GM12878 (cell line): ENCODE measurements around the gene APOA4. TPM values are rescaled to one million over a fixed set of nuclear protein-coding genes. Genes with fewer than 3 reads are reported as not detected.
A peak's percentile ranks its signal among the peaks of the same experiment; 100 is the strongest.

ENCODE experiments used
- ATAC-seq: fragments of 200-7000 bp; cut with Tn5 transposase; 3 replicates; pipeline ENCODE4 v1.9.1; 2020; ENCODE audit warnings: mild to moderate bottlenecking, moderate library complexity
- BruUV-seq: library from RNA; stranded (reverse); fragments of 400-500 nt; replicated peaks from 2 replicates; lab custom pipeline; 2021; lab: Mats Ljungman, UMichigan
- CTCF ChIA-PET: fragments of 300-600 bp; sonication (Branson Sonifier 250); formaldehyde crosslinking; extraction: SDS; loops from one replicate; lab custom pipeline; 2021; ENCODE audit warnings: inconsistent platforms; lab: Yijun Ruan, JAX
- POLR2A ChIA-PET: fragments of 350-600 bp; formaldehyde crosslinking; extraction: SDS; loops from one replicate; lab custom pipeline; 2021; ENCODE audit warnings: inconsistent platforms; lab: Charles Lee
- RAD21 ChIA-PET: fragments of 300-600 bp; sonication (Branson Sonifier 250); formaldehyde crosslinking; loops from one replicate; lab custom pipeline; 2023; ENCODE audit warnings: antibody characterized with exemption; ENCODE audit not compliant: unreplicated experiment; lab: Charles Lee
- SMC1A ChIA-PET: fragments of 300-600 bp; sonication (Branson Sonifier 250); formaldehyde crosslinking; loops from one replicate; lab custom pipeline; 2023; ENCODE audit not compliant: unreplicated experiment, uncharacterized antibody; lab: Charles Lee
- DNase-seq: peaks from one replicate; pipeline ENCODE4 v3.0.0-alpha.2; 2011; ENCODE audit warnings: low read depth, low spot score
- FAIRE-seq: peaks from 3 replicates; lab custom pipeline; 2011; peaks lifted over from hg19 to GRCh38; lab: Jason Lieb, UNC
- H2AFZ ChIP-seq: 2 replicates; pipeline ENCODE4 v1.6.0; 2011; ENCODE audit warnings: low read depth, low read length, control low read depth; ENCODE audit not compliant: control insufficient read depth
- H3K27ac ChIP-seq: 2 replicates; pipeline ENCODE4 v1.5.1; 2011; ENCODE audit warnings: control low read depth; ENCODE audit not compliant: control insufficient read depth, insufficient read depth
- H3K27me3 ChIP-seq, 2 experiments: replicated peaks in 1 of 2; 2 replicates each; pipeline versions ENCODE4 v1.6.0 to v1.6.1; 2011; ENCODE audit warnings: low read length in 1 of 2; ENCODE audit not compliant: control insufficient read depth in 2 of 2, insufficient read depth in 2 of 2
- H3K36me3 ChIP-seq, 2 experiments: 2 replicates each; pipeline ENCODE4 v1.5.1; 2011; ENCODE audit warnings: low read length in 1 of 2; ENCODE audit not compliant: control insufficient read depth in 2 of 2, insufficient read depth in 2 of 2
- H3K4me1 ChIP-seq: 2 replicates; pipeline ENCODE4 v1.6.1; 2011; ENCODE audit warnings: mild to moderate bottlenecking, low read length, moderate library complexity, mixed read lengths; ENCODE audit not compliant: control insufficient read depth, insufficient read depth
- H3K4me2 ChIP-seq: 2 replicates; pipeline ENCODE4 v1.6.0; 2011; ENCODE audit warnings: control low read depth; ENCODE audit not compliant: control insufficient read depth, insufficient read depth
- H3K4me3 ChIP-seq: fragments of 200-600 bp; sonication (generic); 2 replicates; pipeline ENCODE4 v1.5.1; 2016
- H3K79me2 ChIP-seq: 2 replicates; pipeline ENCODE4 v1.6.0; 2011; ENCODE audit warnings: low read length; ENCODE audit not compliant: control insufficient read depth, insufficient read depth
- H3K9ac ChIP-seq: 2 replicates; pipeline ENCODE4 v1.8.0; 2011; ENCODE audit warnings: low read length, control low read depth, mixed read lengths; ENCODE audit not compliant: control insufficient read depth, insufficient read depth
- H3K9me3 ChIP-seq: replicated peaks from 3 replicates; pipeline ENCODE4 v1.5.1; 2011; ENCODE audit warnings: mild to moderate bottlenecking, low read length; ENCODE audit not compliant: control insufficient read depth, insufficient read depth
- H4K20me1 ChIP-seq: 2 replicates; pipeline ENCODE4 v1.6.0; 2011; ENCODE audit not compliant: control insufficient read depth, insufficient read depth
- RUNX3 ChIP-seq: IDR thresholded peaks from 2 replicates; pipeline ENCODE4 v1.6.1; 2012; ENCODE audit warnings: low read length, inconsistent platforms
- SPI1 ChIP-seq: IDR thresholded peaks from 2 replicates; pipeline ENCODE4 v1.6.1; 2011; ENCODE audit warnings: low read depth, mild to moderate bottlenecking, low read length, moderate library complexity, borderline replicate concordance; ENCODE audit not compliant: insufficient read depth
- WGBS: methylation state at CpG from one replicate; pipeline ENCODE4 v1.1.6; 2016; ENCODE audit warnings: low lambda C conversion rate; ENCODE audit not compliant: insufficient replicate concordance, insufficient coverage; ENCODE audit errors: missing lambda C conversion rate; 5-methylcytosine and 5-hydroxymethylcytosine counted together
- in situ Hi-C: fragments of 300-500 bp; cut with MboI; formaldehyde crosslinking; loops from 9 replicates; pipeline ENCODE4 v1.14.3; 2018; ENCODE audit warnings: mixed read lengths
- intact Hi-C: fragments of 100-400 bp; cut with micrococcal nuclease; formaldehyde crosslinking; loops from one replicate; pipeline ENCODE4 v1.14.2; 2022; ENCODE audit not compliant: unreplicated experiment
- polyA plus RNA-seq, 11 experiments: library from polyadenylated mRNA; depleted of rRNA in 4 of 11; unstranded in 6 of 11; stranded (reverse) in 5 of 11; fragments of >200 nt; fragmentation: Nextera tagmentation in 4 of 11; fragmentation: Illumina TruSeq in 1 of 11; extraction: Ambion mirVana in 4 of 11; extraction: Trizol in 1 of 11; gene quantifications; 1 replicate in 1 of 11; 2 replicates in 10 of 11; pipeline versions ENCODE4 v1.2.1 to v1.2.3, GENCODE V29; 2011 to 2016; ENCODE audit warnings: inconsistent platforms in 2 of 11, missing spikeins in 2 of 11, low read depth in 1 of 11
- total RNA-seq, 4 experiments: library from RNA; depleted of rRNA in 3 of 4; stranded (reverse); fragments of >200 nt in 3 of 4; fragmentation: Illumina TruSeq in 1 of 4; extraction: Trizol in 1 of 4; gene quantifications; 2 replicates each; pipeline versions ENCODE4 v1.2.1 to v1.2.3, GENCODE V29; 2013 to 2021
- TF ChIP-seq, protein P1 (sequence below): IDR thresholded peaks from 2 replicates; pipeline ENCODE4 v1.6.1; 2012; ENCODE audit warnings: improper control_type of control experiment, low read depth, low read length; ENCODE audit not compliant: insufficient replicate concordance
- TF ChIP-seq, protein P2 (sequence below): fragments of 450-650 bp; IDR thresholded peaks from 2 replicates; pipeline ENCODE4 v1.6.1; 2017; ENCODE audit warnings: mild to moderate bottlenecking

Gene APOA4
- total and polyA plus RNA-seq, 10 of the 15 experiments (the other 5 are each of a cell fraction or from before 2014, with no cell fraction given) = not detected

DNA sequence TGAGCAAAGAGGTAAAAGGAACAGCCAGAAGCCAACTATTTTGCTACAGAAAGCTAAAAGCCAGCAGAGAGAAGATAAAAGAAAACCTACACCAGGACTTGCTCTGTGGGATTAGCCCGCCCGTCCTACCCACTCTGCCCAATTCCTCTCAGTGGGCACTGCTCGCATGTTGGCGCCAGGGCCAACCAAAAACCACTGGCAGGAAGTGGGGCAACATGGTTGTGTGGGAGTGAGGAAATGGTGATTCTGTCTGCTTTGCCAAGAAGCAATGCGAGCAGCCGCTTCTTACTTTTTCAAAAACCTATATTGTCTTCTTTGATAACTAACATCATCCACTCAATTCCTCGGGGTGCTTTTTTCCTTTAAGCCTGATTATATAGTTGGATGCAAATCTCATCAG, 28.5 kb upstream of the APOA4 start:
- no TSS peak for BruUV-seq
- intact Hi-C loops = no loop called here
- in situ Hi-C loops = no loop called here
- Histone ChIP-seq H2AFZ (no peak overlapping the region), H3K4me2 (peak overlapping the region; percentile 15; the same call in 1 of the 2 replicates), H4K20me1 (no peaks in the 10 kb centered on the region), H3K36me3 (peaks cover 6 to 9% of the 10 kb centered on the region in 2 experiments; a peak in 3 of 4 replicates), H3K79me2 (no peaks in the 10 kb centered on the region), H3K9me3 (no peaks in the 10 kb centered on the region), H3K9ac (no peak overlapping the region), H3K4me1 (peaks cover 30% of the 10 kb centered on the region), H3K27me3 (no peaks in the 10 kb centered on the region), H3K4me3 (no peak overlapping the region), H3K27ac (peak overlapping the region; percentile 30; the same call in 1 of the 2 replicates)
- 77% methylated on average over 7 of the region's 7 CpGs for WGBS
- no peak for FAIRE-seq
- TF ChIP-seq SPI1 (no peak), RUNX3 (peak; percentile 60)
- TF ChIP-seq, protein P1, sequence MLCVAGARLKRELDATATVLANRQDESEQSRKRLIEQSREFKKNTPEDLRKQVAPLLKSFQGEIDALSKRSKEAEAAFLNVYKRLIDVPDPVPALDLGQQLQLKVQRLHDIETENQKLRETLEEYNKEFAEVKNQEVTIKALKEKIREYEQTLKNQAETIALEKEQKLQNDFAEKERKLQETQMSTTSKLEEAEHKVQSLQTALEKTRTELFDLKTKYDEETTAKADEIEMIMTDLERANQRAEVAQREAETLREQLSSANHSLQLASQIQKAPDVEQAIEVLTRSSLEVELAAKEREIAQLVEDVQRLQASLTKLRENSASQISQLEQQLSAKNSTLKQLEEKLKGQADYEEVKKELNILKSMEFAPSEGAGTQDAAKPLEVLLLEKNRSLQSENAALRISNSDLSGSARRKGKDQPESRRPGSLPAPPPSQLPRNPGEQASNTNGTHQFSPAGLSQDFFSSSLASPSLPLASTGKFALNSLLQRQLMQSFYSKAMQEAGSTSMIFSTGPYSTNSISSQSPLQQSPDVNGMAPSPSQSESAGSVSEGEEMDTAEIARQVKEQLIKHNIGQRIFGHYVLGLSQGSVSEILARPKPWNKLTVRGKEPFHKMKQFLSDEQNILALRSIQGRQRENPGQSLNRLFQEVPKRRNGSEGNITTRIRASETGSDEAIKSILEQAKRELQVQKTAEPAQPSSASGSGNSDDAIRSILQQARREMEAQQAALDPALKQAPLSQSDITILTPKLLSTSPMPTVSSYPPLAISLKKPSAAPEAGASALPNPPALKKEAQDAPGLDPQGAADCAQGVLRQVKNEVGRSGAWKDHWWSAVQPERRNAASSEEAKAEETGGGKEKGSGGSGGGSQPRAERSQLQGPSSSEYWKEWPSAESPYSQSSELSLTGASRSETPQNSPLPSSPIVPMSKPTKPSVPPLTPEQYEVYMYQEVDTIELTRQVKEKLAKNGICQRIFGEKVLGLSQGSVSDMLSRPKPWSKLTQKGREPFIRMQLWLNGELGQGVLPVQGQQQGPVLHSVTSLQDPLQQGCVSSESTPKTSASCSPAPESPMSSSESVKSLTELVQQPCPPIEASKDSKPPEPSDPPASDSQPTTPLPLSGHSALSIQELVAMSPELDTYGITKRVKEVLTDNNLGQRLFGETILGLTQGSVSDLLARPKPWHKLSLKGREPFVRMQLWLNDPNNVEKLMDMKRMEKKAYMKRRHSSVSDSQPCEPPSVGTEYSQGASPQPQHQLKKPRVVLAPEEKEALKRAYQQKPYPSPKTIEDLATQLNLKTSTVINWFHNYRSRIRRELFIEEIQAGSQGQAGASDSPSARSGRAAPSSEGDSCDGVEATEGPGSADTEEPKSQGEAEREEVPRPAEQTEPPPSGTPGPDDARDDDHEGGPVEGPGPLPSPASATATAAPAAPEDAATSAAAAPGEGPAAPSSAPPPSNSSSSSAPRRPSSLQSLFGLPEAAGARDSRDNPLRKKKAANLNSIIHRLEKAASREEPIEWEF = no peak
- TF ChIP-seq, protein P2, sequence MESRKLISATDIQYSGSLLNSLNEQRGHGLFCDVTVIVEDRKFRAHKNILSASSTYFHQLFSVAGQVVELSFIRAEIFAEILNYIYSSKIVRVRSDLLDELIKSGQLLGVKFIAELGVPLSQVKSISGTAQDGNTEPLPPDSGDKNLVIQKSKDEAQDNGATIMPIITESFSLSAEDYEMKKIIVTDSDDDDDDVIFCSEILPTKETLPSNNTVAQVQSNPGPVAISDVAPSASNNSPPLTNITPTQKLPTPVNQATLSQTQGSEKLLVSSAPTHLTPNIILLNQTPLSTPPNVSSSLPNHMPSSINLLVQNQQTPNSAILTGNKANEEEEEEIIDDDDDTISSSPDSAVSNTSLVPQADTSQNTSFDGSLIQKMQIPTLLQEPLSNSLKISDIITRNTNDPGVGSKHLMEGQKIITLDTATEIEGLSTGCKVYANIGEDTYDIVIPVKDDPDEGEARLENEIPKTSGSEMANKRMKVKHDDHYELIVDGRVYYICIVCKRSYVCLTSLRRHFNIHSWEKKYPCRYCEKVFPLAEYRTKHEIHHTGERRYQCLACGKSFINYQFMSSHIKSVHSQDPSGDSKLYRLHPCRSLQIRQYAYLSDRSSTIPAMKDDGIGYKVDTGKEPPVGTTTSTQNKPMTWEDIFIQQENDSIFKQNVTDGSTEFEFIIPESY = no peak
- ChIA-PET SMC1A (interaction anchor here (1.1 to 4.6 kb wide), 5 partner anchors 15 to 251 kb away, joined by 3 to 42 read pairs (median 3); partner anchors contain the start of gene APOA1), RAD21 (interaction anchor here (1.1 to 5.0 kb wide), 5 partner anchors 13 to 211 kb away, joined by 3 to 32 read pairs (median 5); partner anchors contain the start of gene APOA5), POLR2A (interaction anchor here (0.7 to 1.8 kb wide), 3 partner anchors 16 to 173 kb away, joined by 3 to 6 read pairs (median 4); partner anchors contain the start of gene ZPR1), CTCF (interaction anchor here (1.2 to 4.2 kb wide), 6 partner anchors 12 to 329 kb away, joined by 3 to 24 read pairs (median 12); partner anchors contain the start of gene APOA5)
- ATAC-seq = no peak
- no peak for DNase-seq
